Omental fat pad (tissue), 4 donors: ENCODE results near the gene SMAD5. TPM values are rescaled to one million over a fixed set of nuclear protein-coding genes. Genes with fewer than 3 reads are reported as not detected.

ENCODE experiments used
- ATAC-seq: fragments of 150-250 bp; one replicate; pipeline ENCODE4 v1.9.1; 2016; ENCODE audit warnings: mild to moderate bottlenecking, moderate library complexity; ENCODE audit not compliant: low FRiP score
- DNase-seq: peaks from one replicate; pipeline ENCODE4 v3.0.0-alpha.2; 2019; ENCODE audit warnings: low spot score
- CTCF ChIP-seq, 3 donors: fragments of 450-650 bp; IDR thresholded peaks; one replicate each; pipeline ENCODE4 v1.5.1; 2016 to 2017; ENCODE audit warnings: antibody characterized with exemption in 3 of 3, mild to moderate bottlenecking in 3 of 3, moderate library complexity in 2 of 3
- total RNA-seq, 4 donors: library from RNA; depleted of rRNA; stranded (reverse); fragments of >200 nt; gene quantifications; one replicate each; pipeline ENCODE4 v1.1.0, GENCODE V29; 2016

Gene SMAD5
- total RNA-seq, 4 donors from 2014 or later: 36.9 to 64.9 (median 43.1) TPM

GRCh38 chr5:136188859-136189258 lies 56.2 kb downstream of the SMAD5 start:
- TF ChIP-seq CTCF (IDR thresholded peaks at IDR 0.05): no peak
- ATAC-seq: no peak

GRCh38 chr5:136190091-136190720 lies 57.6 kb downstream of the SMAD5 start:
- no peak for TF ChIP-seq CTCF (IDR thresholded peaks at IDR 0.05)
- no peak for ATAC-seq

More at GRCh38 chr5:136188859-136189258, 56.2 kb downstream of the SMAD5 start:
- no peak for DNase-seq

DNA sequence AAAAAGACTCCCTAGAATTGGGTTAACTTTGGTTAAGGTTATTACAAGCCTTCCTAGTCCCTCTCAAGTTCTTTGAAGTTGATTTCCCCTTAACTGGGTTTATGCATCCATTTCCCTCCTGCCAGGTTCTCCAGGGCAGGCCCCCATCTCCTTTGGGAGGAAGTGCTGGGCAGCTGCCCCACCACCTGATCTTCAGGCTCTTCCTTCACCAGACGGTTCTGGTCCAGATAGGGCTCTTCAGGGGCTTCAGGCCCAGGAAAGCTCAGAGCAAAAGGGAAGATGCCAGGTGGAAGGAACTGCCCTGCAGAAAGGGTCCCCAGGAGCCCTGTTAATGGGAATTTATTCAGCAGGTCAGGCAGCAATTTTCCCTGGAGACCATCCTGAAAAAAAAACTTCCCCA lies 58.3 kb downstream of the SMAD5 start:
- DNase-seq (no peak), ATAC-seq (no peak)
- TF ChIP-seq CTCF (IDR thresholded peaks at IDR 0.05): no peak

More at GRCh38 chr5:136190091-136190720, 57.6 kb downstream of the SMAD5 start:
- no peak for DNase-seq

- no peak for TF ChIP-seq CTCF (IDR thresholded peaks at IDR 0.05)
- ATAC-seq: no peak
- DNase-seq: no peak
Measured at GRCh38 chr5:136191304-136192014, 58.8 kb downstream of the SMAD5 start.

DNA sequence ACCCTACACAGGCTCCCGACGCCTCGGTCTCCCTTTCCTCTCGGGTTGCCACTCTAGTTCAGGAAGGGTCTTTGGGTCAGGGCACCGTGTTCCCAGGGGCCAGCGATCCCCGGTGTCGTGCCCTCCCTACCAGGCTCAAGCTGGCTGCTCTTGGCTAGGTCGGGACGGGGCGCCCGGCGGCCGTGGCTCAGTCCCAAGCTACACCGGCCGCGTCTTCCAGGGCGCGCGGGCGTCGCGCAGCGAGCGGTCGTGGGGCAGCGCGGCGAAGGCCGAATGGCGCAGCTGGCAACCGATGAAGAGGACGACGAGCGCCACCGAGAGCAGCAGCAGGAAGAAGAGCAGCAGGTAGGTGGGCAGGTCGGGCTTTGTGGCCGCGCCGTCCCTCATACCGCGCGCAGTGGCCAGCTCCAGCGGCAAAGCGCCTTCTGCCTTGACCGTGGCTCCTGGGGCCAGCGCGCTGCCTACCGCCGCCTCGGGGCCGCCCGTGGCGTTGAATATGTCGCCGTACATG lies 59.4 kb downstream of the SMAD5 start:
- ATAC-seq: no peak
- DNase-seq: no peak
- no peak for TF ChIP-seq CTCF (IDR thresholded peaks at IDR 0.05)

DNA sequence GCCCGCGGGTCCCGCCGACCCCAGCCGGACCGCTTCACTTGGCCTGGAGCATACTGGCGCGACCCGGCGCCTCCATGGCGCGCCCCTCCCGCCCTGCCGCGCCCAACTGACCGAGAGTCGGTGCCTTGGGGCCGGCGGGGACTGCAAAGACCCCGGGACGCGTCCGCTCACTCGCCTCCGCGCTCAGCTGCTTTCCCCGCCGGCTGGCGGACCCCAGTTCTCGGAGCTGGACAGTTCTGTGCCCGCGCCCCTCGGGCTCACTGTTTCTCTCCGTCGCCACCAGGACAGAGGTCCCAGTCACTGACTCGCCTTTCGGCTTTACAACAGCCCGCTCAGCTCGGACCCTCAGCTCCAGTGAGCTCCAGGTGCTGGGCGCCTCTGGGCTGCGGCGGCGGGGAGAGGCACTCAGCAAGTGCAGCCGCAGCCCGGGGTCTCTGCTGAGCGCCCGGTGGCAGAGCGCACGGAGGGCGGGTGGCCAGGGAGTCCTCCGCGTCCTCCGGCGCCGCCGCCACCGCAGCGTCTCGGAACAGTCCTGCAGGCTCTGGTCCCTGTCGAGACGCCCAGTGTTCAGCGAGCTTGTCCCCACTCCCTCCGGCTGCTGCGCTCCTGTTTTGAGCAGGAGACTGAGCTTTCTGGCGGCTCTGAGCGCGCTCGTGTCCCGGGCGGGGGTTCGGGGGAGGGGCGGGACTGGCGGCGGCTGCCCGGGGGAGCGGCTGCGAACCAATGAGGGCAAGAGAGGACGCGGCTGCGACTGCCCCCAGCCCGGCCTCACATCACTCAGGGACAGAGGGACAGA lies 60.1 kb downstream of the SMAD5 start, which contains the start of gene SMIM32:
Gene SMIM32 (minus strand): TSS at position 637 of the 796 bp plus-strand sequence. CDS start 638 bp downstream, outside the sequence.
- no peak for ATAC-seq
- no peak for TF ChIP-seq CTCF (IDR thresholded peaks at IDR 0.05)
- no peak for DNase-seq
